Melanocyte of skin (primary cell): ENCODE results near the gene NUDT4B. TPM values are rescaled to one million over a fixed set of nuclear protein-coding genes. Genes with fewer than 3 reads are reported as not detected.

Experiments
- small RNA-seq, 2 donors: library from RNA; depleted of rRNA; stranded (forward); fragments of <200 nt; gene quantifications; one replicate each; pipeline ENCODE3, GENCODE V24; 2012
- total RNA-seq, 2 donors: library from RNA; depleted of rRNA; stranded (reverse); fragments of >200 nt; gene quantifications; 2 replicates each; pipeline ENCODE4 v1.2.3, GENCODE V29; 2012

The NUDT4B gene
- 10 to 100 TPM; 27.3 to 29.9 TPM for total RNA-seq

DNA sequence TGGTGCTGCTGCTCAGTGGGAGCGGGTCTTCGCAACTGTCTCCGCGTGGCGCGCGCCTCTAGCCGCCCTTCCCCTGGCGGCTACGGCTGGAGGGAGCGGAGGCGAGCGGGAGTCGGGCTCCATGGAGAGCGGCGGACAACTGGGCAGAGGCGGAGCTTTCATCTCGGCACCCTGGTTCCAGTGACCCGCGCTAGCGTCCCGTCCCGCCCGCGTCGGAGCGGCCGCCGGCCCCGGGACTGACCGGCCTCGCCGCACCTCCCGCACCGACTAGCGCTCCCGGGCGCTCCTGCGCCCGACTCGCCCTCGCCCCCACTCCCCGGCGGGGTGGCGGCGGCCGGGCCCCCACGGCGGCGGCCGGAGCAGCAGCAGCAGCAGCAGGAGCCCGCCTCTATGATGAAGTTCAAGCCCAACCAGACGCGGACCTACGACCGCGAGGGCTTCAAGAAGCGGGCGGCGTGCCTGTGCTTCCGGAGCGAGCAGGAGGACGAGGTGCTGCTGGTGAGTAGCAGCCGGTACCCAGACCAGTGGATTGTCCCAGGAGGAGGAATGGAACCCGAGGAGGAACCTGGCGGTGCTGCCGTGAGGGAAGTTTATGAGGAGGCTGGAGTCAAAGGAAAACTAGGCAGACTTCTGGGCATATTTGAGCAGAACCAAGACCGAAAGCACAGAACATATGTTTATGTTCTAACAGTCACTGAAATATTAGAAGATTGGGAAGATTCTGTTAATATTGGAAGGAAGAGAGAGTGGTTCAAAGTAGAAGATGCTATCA is at the start of gene NUDT4B:
Gene NUDT4B (plus strand): TSS at position 212 of the 772 bp plus-strand sequence. CDS start 179 bp downstream, at position 391.

Small RNA genes lying within 50 kb of the gene (small RNA-seq; reads per million reads assigned to genes)
- 0 reads per million in 2 donors for gene RNU6-1171P

Other genes with a start within 250 kb of the NUDT4B start
- 10 to 100 TPM; 20.0 to 21.0 TPM for gene NBPF14, start 152.8 kb upstream of the NUDT4B start, total RNA-seq
- 10 to 100 TPM; 19.3 to 80.5 TPM for gene PDE4DIP, start 95.7 kb downstream of the NUDT4B start, total RNA-seq